H1 (cell line): Measurements from ENCODE around the gene PLOD1. TPM values are rescaled to one million over a fixed set of nuclear protein-coding genes. Genes with fewer than 3 reads are reported as not detected.

Experiments used
- CBX5 ChIP-seq: fragments of 300-800, 300-1000 bp; sonication (generic); IDR thresholded peaks from 2 replicates; pipeline ENCODE4 v1.7.1; 2016; ENCODE audit warnings: antibody characterized with exemption, low read length, low read depth
- CHD7 ChIP-seq: fragments of 300-600 bp; sonication (generic); IDR thresholded peaks from 2 replicates; pipeline ENCODE4 v1.7.1; 2012; ENCODE audit warnings: low read length, moderate library complexity, mild to moderate bottlenecking, inconsistent platforms; ENCODE audit not compliant: insufficient replicate concordance
- RBBP5 ChIP-seq: IDR thresholded peaks from 2 replicates; pipeline ENCODE4 v1.7.1; 2012; ENCODE audit warnings: low read depth, mild to moderate bottlenecking, inconsistent platforms, low read length, moderate library complexity, borderline replicate concordance
- TBP ChIP-seq: IDR thresholded peaks from 2 replicates; pipeline ENCODE4 v1.6.1; 2011; ENCODE audit warnings: low read depth, low read length, improper control_type of control experiment
- polyA plus RNA-seq, 7 experiments: library from polyadenylated mRNA; depleted of rRNA in 3 of 7; stranded (reverse) in 5 of 7; unstranded in 2 of 7; fragments of >200 nt in 5 of 7; fragments of 200-250 nt in 2 of 7; gene quantifications; 1 replicate in 5 of 7; 2 replicates in 1 of 7; 4 replicates in 1 of 7; pipeline versions ENCODE4 v1.2.1 to v1.2.3, GENCODE V29; 2011 to 2013; ENCODE audit warnings: missing spikeins in 2 of 7, mixed read lengths in 2 of 7
- total RNA-seq: library from RNA; stranded (reverse); fragmentation: NEBNext Ultra II Directional; extraction: Animal tissue kit (Norgen Biotek cat#: 25700); gene quantifications from 2 replicates; pipeline ENCODE4 v1.2.1, GENCODE V29; 2021

Gene PLOD1
- total and polyA plus RNA-seq, 2 of the 8 experiments (the other 6 are each of a cell fraction or from before 2014, with no cell fraction given), result 44.9 to 51.8 TPM

GRCh38 chr1:11977625-11978024 lies 43.1 kb downstream of the PLOD1 start (continued):
- TF ChIP-seq CHD7 (no peak), CBX5 (no peak), RBBP5 (no peak), TBP (no peak)
- TF ChIP-seq, all 59 proteins: peak for 0
